IMR-90 (cell line): ENCODE data around the gene CASP8AP2. TPM values are rescaled to one million over a fixed set of nuclear protein-coding genes. Genes with fewer than 3 reads are reported as not detected.

Experiments used
- ATAC-seq: fragments of 200-7000 bp; cut with Tn5 transposase; 2 replicates; pipeline ENCODE4 v1.9.1; 2020; ENCODE audit warnings: low read depth, mild to moderate bottlenecking, moderate library complexity
- BruUV-seq: library from RNA; stranded (reverse); fragments of 400-500 nt; replicated peaks from 2 replicates; lab custom pipeline; 2021; lab: Mats Ljungman, UMichigan
- CTCF ChIA-PET: fragments of 300-600 bp; formaldehyde crosslinking; extraction: SDS; loops from one replicate; lab custom pipeline; 2021; ENCODE audit warnings: antibody characterized with exemption; lab: Yijun Ruan, JAX
- POLR2A ChIA-PET: fragments of 300-600 bp; sonication (Branson Sonifier 250); formaldehyde crosslinking; loops from one replicate; lab custom pipeline; 2022; ENCODE audit warnings: antibody characterized with exemption; ENCODE audit not compliant: unreplicated experiment; lab: Charles Lee
- DNase-seq: peaks from one replicate; pipeline ENCODE4 v3.0.0; 2013
- H2AFZ ChIP-seq: replicated peaks from 2 replicates; pipeline ENCODE3; 2013; ENCODE audit warnings: low read length, mild to moderate bottlenecking; ENCODE audit not compliant: poor library complexity
- H2AK5ac ChIP-seq: 2 replicates; pipeline ENCODE4 v1.6.1; 2013; ENCODE audit warnings: low read depth, low read length, inconsistent platforms
- H2AK9ac ChIP-seq: replicated peaks from 2 replicates; pipeline ENCODE3; 2013; ENCODE audit warnings: mild to moderate bottlenecking, low read depth, low read length, moderate library complexity; ENCODE audit not compliant: poor library complexity
- H2BK120ac ChIP-seq: 2 replicates; pipeline ENCODE4 v1.6.1; 2013; ENCODE audit warnings: low read depth, low read length, inconsistent platforms
- H2BK15ac ChIP-seq: 3 replicates; pipeline ENCODE4 v1.6.1; 2013; ENCODE audit warnings: low read depth, low read length, inconsistent platforms
- H2BK20ac ChIP-seq: 2 replicates; pipeline ENCODE4 v1.6.1; 2013; ENCODE audit warnings: low read depth, mild to moderate bottlenecking, inconsistent platforms, low read length, moderate library complexity
- H2BK5ac ChIP-seq: 2 replicates; pipeline ENCODE4 v1.6.1; 2013; ENCODE audit warnings: mild to moderate bottlenecking, low read depth, low read length, inconsistent platforms; ENCODE audit not compliant: poor library complexity, severe bottlenecking
- H3K14ac ChIP-seq: replicated peaks from 2 replicates; pipeline ENCODE4 v1.6.1; 2013; ENCODE audit warnings: low read depth, low read length, inconsistent platforms
- H3K18ac ChIP-seq: 2 replicates; pipeline ENCODE4 v1.6.1; 2013; ENCODE audit warnings: low read depth, low read length, control low read depth
- H3K23ac ChIP-seq: 2 replicates; pipeline ENCODE4 v1.6.1; 2013; ENCODE audit warnings: low read depth, low read length, inconsistent platforms
- H3K27ac ChIP-seq: 2 replicates; pipeline ENCODE4 v1.5.1; 2013; ENCODE audit warnings: mild to moderate bottlenecking, control low read depth, low read length; ENCODE audit not compliant: insufficient read depth
- H3K27me3 ChIP-seq: 2 replicates; pipeline ENCODE4 v1.6.1; 2013; ENCODE audit warnings: low read length; ENCODE audit not compliant: control insufficient read depth, insufficient read depth
- H3K36me3 ChIP-seq: 2 replicates; pipeline ENCODE4 v1.6.1; 2013; ENCODE audit warnings: low read length, mixed read lengths; ENCODE audit not compliant: control insufficient read depth, insufficient read depth
- H3K4ac ChIP-seq: 2 replicates; pipeline ENCODE4 v1.6.1; 2013; ENCODE audit warnings: low read depth, low read length, inconsistent platforms
- H3K4me1 ChIP-seq: 2 replicates; pipeline ENCODE4 v1.6.1; 2013; ENCODE audit warnings: low read length, mixed read lengths; ENCODE audit not compliant: control insufficient read depth, insufficient read depth
- H3K4me2 ChIP-seq: 2 replicates; pipeline ENCODE4 v1.6.1; 2013; ENCODE audit warnings: low read depth, mild to moderate bottlenecking, control low read depth, low read length, moderate library complexity
- H3K4me3 ChIP-seq: 2 replicates; pipeline ENCODE4 v1.5.1; 2013; ENCODE audit warnings: low read depth, mild to moderate bottlenecking, control low read depth, low read length, moderate library complexity; ENCODE audit not compliant: insufficient read depth
- H3K56ac ChIP-seq: 2 replicates; pipeline ENCODE4 v1.6.1; 2013; ENCODE audit warnings: low read length, inconsistent platforms; ENCODE audit not compliant: insufficient read depth; ENCODE audit errors: extremely low read depth
- H3K79me1 ChIP-seq, 2 experiments: 2 replicates each; pipeline ENCODE4 v1.6.1; 2013; ENCODE audit warnings: low read length in 2 of 2, inconsistent platforms in 1 of 2, low read depth in 1 of 2
- H3K9ac ChIP-seq: 2 replicates; pipeline ENCODE4 v1.6.1; 2013; ENCODE audit warnings: low read depth, low read length, control low read depth
- H3K9me1 ChIP-seq: 2 replicates; pipeline ENCODE4 v1.6.1; 2013; ENCODE audit warnings: low read length, inconsistent platforms; ENCODE audit not compliant: insufficient read depth
- H3K9me3 ChIP-seq: 2 replicates; pipeline ENCODE4 v1.6.1; 2013; ENCODE audit warnings: low read length; ENCODE audit not compliant: control insufficient read depth, insufficient read depth
- H4K20me1 ChIP-seq: 2 replicates; pipeline ENCODE4 v1.6.1; 2013; ENCODE audit warnings: low read length, inconsistent platforms; ENCODE audit not compliant: insufficient read depth
- H4K5ac ChIP-seq: 2 replicates; pipeline ENCODE4 v1.6.1; 2013; ENCODE audit warnings: mild to moderate bottlenecking, low read depth, low read length, control low read depth
- H4K8ac ChIP-seq, 2 experiments: 2 replicates each; pipeline ENCODE4 v1.6.1; 2013; ENCODE audit warnings: low read depth in 2 of 2, low read length in 2 of 2, control low read depth in 1 of 2, inconsistent platforms in 1 of 2
- H4K91ac ChIP-seq: 2 replicates; pipeline ENCODE4 v1.6.1; 2013; ENCODE audit warnings: low read depth, low read length, inconsistent platforms; ENCODE audit not compliant: insufficient read depth
- MAZ ChIP-seq: IDR thresholded peaks from 2 replicates; pipeline ENCODE4 v1.6.1; 2012; ENCODE audit warnings: low read depth, mild to moderate bottlenecking, low read length, improper control_type of control experiment, moderate library complexity, borderline replicate concordance
- MXI1 ChIP-seq: IDR thresholded peaks from 2 replicates; pipeline ENCODE4 v1.6.1; 2012; ENCODE audit warnings: low read depth, mild to moderate bottlenecking, low read length, moderate library complexity, borderline replicate concordance
- RFX5 ChIP-seq: IDR thresholded peaks from 2 replicates; pipeline ENCODE4 v1.8.0; 2012; ENCODE audit warnings: low read depth, mild to moderate bottlenecking, low read length, moderate library complexity
- WGBS, 2 experiments: methylation state at CpG; one replicate each; pipeline versions ENCODE4 v1.1.5 to v1.1.7; 2013; ENCODE audit warnings: missing lambda C conversion rate in 2 of 2; ENCODE audit not compliant: insufficient read length in 1 of 2; ENCODE audit errors: extremely low coverage in 2 of 2; 5-methylcytosine and 5-hydroxymethylcytosine counted together
- dilution Hi-C: fragments of 300-500 bp; cut with HindIII; formaldehyde crosslinking; loops from one replicate; pipeline ENCODE4 v1.14.3; 2018; ENCODE audit warnings: low sequenced_read_pairs; ENCODE audit not compliant: unreplicated experiment
- in situ Hi-C: fragments of 300-500 bp; cut with MboI; formaldehyde crosslinking; loops from 3 replicates; pipeline ENCODE4 v1.14.3; 2019; ENCODE audit warnings: low sequenced_read_pairs, inconsistent platforms, mixed read lengths
- intact Hi-C: fragments of 100-400 bp; cut with micrococcal nuclease; formaldehyde crosslinking; loops from 2 replicates; pipeline ENCODE4 v1.10.0; 2022
- polyA plus RNA-seq, 3 experiments: library from polyadenylated mRNA; depleted of rRNA; stranded (reverse); fragments of >200 nt; gene quantifications; 2 replicates each; pipeline ENCODE4 v1.2.3, GENCODE V29; 2012; ENCODE audit warnings: low replicate concordance in 1 of 3
- total RNA-seq: library from RNA; depleted of rRNA; stranded (reverse); fragments of >200 nt; gene quantifications from 2 replicates; pipeline ENCODE4 v1.2.3, GENCODE V29; 2012

Gene CASP8AP2
- total and polyA plus RNA-seq, 2 of the 4 experiments (the other 2 are of a cell fraction) = 5.0 to 11.1 TPM

DNA sequence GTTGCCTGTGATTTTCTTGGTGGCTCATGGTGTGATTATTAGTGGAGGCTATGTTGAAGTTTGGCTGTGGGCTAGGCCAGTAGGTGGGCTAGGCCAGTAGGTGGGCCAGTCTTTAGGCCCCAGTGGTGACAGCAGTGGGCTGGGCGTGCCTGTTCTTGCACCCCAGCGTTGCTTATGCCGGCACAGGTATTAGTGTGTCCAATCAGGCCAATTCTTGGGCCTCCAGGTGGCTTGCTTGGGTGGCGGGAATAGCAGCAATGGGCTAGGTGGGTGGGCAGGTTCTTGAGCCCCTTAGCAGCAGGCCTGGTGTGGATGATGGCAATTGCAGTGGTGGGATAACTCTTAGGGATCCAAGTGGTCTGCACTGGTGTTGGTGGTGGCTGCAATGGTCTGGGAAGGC lies 87.5 kb downstream of the CASP8AP2 start:
- TF ChIP-seq RFX5 (no peak), MXI1 (no peak), MAZ (no peak)
- Histone ChIP-seq H2BK5ac (no peak overlapping the region), H4K91ac (no peak overlapping the region), H3K27me3 (peaks cover 1% of the 10 kb centered on the region), H3K9me3 (no peaks in the 10 kb centered on the region), H3K4me1 (no peaks in the 10 kb centered on the region), H3K4me2 (no peak overlapping the region), H2AK5ac (no peak overlapping the region), H4K20me1 (no peaks in the 10 kb centered on the region), H3K23ac (no peak overlapping the region), H4K8ac (no peak overlapping the region), H2BK15ac (no peak overlapping the region), H3K36me3 (no peaks in the 10 kb centered on the region), H4K5ac (no peak overlapping the region), H3K9me1 (no peaks in the 10 kb centered on the region), H3K27ac (no peak overlapping the region), H2BK20ac (no peak overlapping the region), H2AK9ac (no peak overlapping the region), H3K14ac (no peak overlapping the region), H3K4ac (no peak overlapping the region), H3K9ac (no peak overlapping the region), H2BK120ac (no peak overlapping the region), H3K18ac (no peak overlapping the region), H3K79me1 (no peaks in the 10 kb centered on the region), H3K56ac (no peak overlapping the region), H3K4me3 (no peak overlapping the region), H2AFZ (no peak overlapping the region)
- BruUV-seq = no TSS peak
- CTCF ChIA-PET = interaction anchor here (1.0 kb wide), 1 partner anchor 23 kb away, joined by 4 read pairs; no protein-coding TSS in a partner anchor
- POLR2A ChIA-PET = no interaction called here
- dilution Hi-C loops (no loop called here), intact Hi-C loops (no loop called here), in situ Hi-C loops (no loop called here)
- DNase-seq = no peak
- ATAC-seq = no peak
- WGBS, 2 experiments = 85% methylated on average over 3 of the region's 4 CpGs; no CpG with 5 or more reads in 1 of the 2 experiments
